H7 (cell line): Measurements from ENCODE around the gene LYPLAL1. TPM values are rescaled to one million over a fixed set of nuclear protein-coding genes. Genes with fewer than 3 reads are reported as not detected.
"Not testable (repeated sequence)": the region's sequence is repeated elsewhere in the genome, so short reads cannot be mapped to it uniquely, and the experiment has no call there.

Experiments
- DNase-seq: peaks from one replicate; pipeline ENCODE4 v3.0.0; 2012
- H3K27me3 ChIP-seq: 2 replicates; pipeline ENCODE4 v1.6.0; 2011; ENCODE audit warnings: mild to moderate bottlenecking, low read length; ENCODE audit not compliant: control insufficient read depth, insufficient read depth
- H3K36me3 ChIP-seq: replicated peaks from 2 replicates; pipeline ENCODE4 v1.5.1; 2011; ENCODE audit warnings: low read length; ENCODE audit not compliant: control insufficient read depth, insufficient read depth
- H3K4me3 ChIP-seq: 2 replicates; pipeline ENCODE4 v1.5.1; 2011; ENCODE audit warnings: low read depth, mild to moderate bottlenecking, control low read depth, low read length, moderate library complexity; ENCODE audit not compliant: insufficient read depth
- total RNA-seq: library from RNA; depleted of rRNA; stranded (reverse); fragments of >200 nt; shearing (Covaris generic); gene quantifications from 2 replicates; pipeline ENCODE4 v1.2.3, GENCODE V29; 2014

Gene LYPLAL1
- total RNA-seq, 1 experiment from 2014 or later, result 25.3 TPM

- no peak overlapping the region for H3K4me3 ChIP-seq
- DNase-seq, result no peak
- no peaks in the 10 kb centered on the region for H3K27me3 ChIP-seq
- H3K36me3 ChIP-seq, result no peaks in the 10 kb centered on the region
Observed at GRCh38 chr1:219210067-219210466, 36.4 kb downstream of the LYPLAL1 start.

DNA sequence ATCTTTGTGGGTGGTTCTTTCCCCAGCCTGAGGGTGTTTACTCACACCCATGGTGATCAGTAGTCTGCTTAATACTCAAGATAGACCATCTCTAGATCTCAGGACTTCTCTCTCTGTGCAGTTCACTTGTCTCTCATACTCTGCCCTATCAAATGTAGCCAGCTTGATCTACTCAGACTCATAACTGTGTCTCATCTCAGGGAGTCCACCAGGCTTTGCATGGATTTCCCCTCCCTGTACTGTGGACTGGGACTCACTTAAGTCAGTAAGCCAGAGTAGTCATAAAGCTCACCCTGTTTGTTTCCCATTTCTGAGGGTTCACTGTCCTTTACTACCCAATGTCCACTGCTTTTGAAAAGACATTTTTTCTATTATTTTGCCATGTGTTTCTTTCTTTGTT, 41.8 kb downstream of the LYPLAL1 start:
- no peak overlapping the region for H3K4me3 ChIP-seq
- no peak for DNase-seq
- no peaks in the 10 kb centered on the region for H3K36me3 ChIP-seq
- H3K27me3 ChIP-seq, result no peaks in the 10 kb centered on the region

DNA sequence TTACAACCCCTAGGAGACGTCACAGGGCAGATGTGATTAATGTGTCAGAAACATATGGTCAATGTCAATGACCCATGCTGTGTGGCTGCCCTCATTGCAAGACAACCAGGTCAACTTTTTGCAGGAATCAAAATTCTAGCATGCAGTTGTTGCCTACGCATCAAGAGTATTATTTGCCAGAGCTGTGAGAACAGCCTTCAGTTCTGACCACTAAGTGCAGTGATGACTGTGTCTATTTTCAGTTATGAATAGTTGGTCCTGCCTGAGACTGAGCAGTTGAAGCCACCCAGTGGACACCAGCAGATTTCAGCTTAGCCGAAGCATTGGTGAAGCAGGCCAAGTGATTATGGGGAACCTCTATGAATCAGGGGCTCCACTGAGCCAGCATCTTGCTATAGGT, 47.3 kb downstream of the LYPLAL1 start:
- DNase-seq, result no peak
- Histone ChIP-seq H3K27me3 (no peaks in the 10 kb centered on the region), H3K4me3 (no peak overlapping the region), H3K36me3 (no peaks in the 10 kb centered on the region)

DNA sequence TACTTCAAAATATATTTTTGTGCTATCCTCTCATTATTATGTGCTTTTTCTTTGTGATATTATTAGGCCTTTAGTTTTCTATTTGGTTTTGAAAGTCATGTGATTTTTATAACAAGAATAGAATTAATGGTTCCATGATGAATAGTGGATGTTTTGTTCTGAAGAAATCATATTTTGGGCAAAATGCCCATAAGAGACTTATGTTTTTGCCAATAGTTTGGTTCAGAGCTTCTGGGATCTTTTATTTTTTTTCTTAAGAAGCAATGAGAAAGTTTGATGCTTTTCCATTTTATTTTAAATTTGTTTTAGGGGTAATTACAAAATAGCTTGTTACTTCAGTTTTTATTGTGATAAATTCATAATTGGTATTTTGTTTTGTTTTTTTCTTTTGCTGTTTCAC, 49.8 kb downstream of the LYPLAL1 start:
- DNase-seq, result no peak
- Histone ChIP-seq H3K4me3 (no peak overlapping the region), H3K36me3 (no peaks in the 10 kb centered on the region), H3K27me3 (no peaks in the 10 kb centered on the region)

DNA sequence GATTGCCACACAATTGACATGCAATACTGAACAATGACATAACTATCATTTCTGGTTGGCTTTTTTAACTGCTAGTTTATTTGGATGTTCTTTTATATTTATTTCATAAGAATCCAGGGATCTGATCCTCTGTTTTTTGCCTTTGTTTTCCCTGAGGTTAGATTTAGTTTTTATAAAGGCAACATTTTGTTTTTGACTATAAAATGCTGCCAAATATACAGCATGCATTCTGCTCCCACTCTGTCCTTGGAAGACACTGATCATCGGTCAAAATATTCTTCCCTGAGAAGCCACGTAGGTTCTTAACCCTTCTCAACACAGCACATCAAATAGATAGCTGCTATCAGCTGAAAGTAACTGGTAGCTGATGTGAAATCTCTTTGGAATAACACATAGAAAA, 52.5 kb downstream of the LYPLAL1 start:
- H3K36me3 ChIP-seq, result no peaks in the 10 kb centered on the region
- H3K4me3 ChIP-seq, result no peak overlapping the region
- no peak for DNase-seq
- no peaks in the 10 kb centered on the region for H3K27me3 ChIP-seq

DNA sequence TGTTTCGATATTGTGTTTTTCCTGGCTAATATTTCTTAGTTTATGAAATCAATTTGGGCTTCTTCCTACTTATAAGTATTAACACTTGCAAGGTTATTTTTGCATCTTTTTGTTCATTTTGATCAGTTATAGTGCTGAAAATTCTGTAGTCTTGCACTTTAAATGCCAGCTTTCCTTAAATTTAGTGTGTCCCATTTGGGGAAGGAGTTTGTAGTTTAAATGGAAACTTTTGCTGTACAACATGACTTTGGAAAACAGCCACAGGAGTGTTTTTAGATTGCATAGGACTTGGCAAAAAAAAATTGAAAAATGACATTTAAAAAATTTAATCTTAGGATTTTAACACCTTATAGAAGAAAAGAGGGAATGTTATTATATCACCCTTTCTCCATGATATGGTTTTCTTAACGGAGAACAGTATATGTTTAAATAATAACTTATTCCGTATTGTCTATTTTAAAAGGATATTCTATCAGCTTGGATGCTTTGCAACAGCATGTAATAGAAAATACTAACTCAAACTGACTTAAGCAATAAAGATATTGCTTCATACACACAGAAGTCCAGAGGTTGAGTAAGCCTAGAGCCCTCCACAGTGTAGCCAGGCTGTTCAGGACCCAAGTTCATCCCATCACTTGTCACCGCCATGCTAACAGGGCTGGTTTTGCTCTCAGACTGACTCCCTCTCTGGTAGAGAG, 53.8 kb downstream of the LYPLAL1 start:
- no peaks in the 10 kb centered on the region for H3K27me3 ChIP-seq
- no peak for DNase-seq
- no peak overlapping the region for H3K4me3 ChIP-seq
- H3K36me3 ChIP-seq, result no peaks in the 10 kb centered on the region

GRCh38 chr1:219228058-219228419, 54.4 kb downstream of the LYPLAL1 start:
- Histone ChIP-seq H3K36me3 (no peaks in the 10 kb centered on the region), H3K4me3 (no peak overlapping the region), H3K27me3 (no peaks in the 10 kb centered on the region)
- no peak for DNase-seq

DNA sequence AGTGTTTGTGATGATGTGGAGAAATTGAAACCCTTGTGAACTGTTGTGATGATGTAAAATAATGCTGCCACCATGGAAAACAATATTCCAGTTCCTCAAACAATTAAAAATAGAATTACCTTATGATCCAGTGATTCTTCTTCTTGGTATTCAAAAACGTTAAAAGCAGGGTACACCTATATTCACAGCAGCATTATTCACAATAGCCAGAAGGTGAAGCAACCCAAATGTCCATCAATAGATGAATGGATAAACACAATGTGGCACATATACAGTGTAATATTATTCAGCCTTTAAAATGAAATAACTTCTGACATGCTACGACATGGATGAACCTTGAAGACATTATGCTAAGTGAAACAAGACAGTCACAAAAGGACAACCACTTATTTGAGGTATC, 59.2 kb downstream of the LYPLAL1 start:
- no peak overlapping the region for H3K4me3 ChIP-seq

GRCh38 chr1:219235903-219236481, 62.3 kb downstream of the LYPLAL1 start:
- Histone ChIP-seq H3K36me3 (no peaks in the 10 kb centered on the region), H3K27me3 (no peaks in the 10 kb centered on the region), H3K4me3 (no peak overlapping the region)
- DNase-seq, result no peak

More for the DNA sequence above, 59.2 kb downstream of the LYPLAL1 start:
- Histone ChIP-seq H3K36me3 (no peaks in the 10 kb centered on the region), H3K27me3 (no peaks in the 10 kb centered on the region)
- no peak for DNase-seq

DNA sequence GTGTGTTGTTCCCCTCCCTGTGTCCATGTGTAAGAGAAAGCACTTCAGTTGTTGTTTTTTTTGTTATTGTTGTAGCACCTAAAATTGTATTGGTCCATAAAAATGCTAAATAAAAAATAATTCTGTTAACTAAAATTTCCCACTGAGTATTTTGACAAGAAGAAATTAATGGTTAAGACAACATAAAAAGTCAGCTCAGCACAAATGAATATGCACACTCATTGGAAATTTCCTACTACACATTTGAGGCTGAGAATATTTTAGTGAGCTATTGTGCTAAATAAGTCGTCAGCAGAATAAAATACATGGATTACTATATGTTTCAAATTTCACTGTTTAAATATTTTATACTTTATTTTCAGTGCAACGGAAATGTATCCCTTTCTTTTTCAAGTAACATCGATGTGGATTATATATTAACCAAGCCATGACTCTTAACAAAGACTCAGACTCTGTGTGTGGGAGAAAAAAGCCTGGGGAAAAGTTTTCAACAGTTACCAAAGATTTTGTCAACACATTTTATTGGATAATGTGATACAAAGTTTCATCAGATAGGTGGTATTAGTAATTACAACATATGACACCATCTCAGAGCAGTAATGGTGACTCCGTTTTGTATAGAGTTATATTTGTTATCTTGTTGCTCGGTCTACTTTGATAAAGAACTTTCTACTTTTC, 63.4 kb downstream of the LYPLAL1 start:
- H3K36me3 ChIP-seq, result no peaks in the 10 kb centered on the region
- no peak for DNase-seq
- no peak overlapping the region for H3K4me3 ChIP-seq
- H3K27me3 ChIP-seq, result no peaks in the 10 kb centered on the region

- no peaks in the 10 kb centered on the region for H3K36me3 ChIP-seq
- no peak for DNase-seq
- H3K4me3 ChIP-seq, result no peak overlapping the region
- H3K27me3 ChIP-seq, result no peaks in the 10 kb centered on the region
Observed at GRCh38 chr1:219239518-219239917, 65.8 kb downstream of the LYPLAL1 start.

DNA sequence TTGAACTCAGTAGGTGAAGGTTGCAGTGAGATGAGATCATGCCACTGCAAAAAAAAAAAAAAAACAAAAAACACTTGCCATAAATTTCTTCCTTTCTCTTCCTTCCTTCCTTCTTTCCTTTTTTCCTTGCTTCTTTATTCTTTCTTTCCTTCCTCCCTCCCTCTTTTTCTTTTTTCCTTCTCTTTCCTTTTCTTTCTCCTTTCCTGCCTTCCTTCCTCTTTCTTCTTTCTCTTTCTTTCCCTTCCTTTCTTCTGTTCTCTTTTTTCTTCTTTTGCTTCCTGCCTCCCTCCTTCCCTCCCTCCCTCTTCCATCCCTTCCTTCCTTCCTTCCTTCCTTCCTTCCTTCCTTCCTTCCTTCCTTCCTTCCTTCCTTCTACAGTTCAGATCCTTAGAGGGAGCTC, 71.2 kb downstream of the LYPLAL1 start:
- Histone ChIP-seq H3K36me3 (no peaks in the 10 kb centered on the region), H3K4me3 (no peak overlapping the region), H3K27me3 (no peaks in the 10 kb centered on the region)
- DNase-seq, result no peak

- no peak overlapping the region for H3K4me3 ChIP-seq
- DNase-seq, result no peak
- H3K36me3 ChIP-seq, result no peaks in the 10 kb centered on the region
- no peaks in the 10 kb centered on the region for H3K27me3 ChIP-seq
Observed at GRCh38 chr1:219247441-219247840, 73.8 kb downstream of the LYPLAL1 start.

DNA sequence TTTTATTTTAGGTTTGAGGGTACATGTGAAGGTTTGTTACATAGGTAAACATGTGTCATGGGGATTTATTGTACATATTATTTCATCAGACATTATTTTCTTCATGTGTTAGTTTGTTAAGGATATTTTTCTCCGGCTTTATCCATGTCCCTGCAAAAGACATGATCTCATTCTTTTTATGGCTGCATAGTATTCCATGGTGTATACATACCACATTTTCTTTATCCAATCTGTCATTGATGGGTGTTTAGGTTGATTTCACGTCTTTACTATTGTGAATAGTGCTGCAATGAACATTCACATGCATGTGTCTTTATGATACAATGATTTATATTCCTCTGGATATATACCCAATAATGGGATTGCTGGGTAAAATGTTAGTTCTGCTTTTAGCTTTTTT, 76.8 kb downstream of the LYPLAL1 start:
- not testable (repeated sequence) for DNase-seq, H3K4me3 ChIP-seq, H3K27me3 ChIP-seq, H3K36me3 ChIP-seq

DNA sequence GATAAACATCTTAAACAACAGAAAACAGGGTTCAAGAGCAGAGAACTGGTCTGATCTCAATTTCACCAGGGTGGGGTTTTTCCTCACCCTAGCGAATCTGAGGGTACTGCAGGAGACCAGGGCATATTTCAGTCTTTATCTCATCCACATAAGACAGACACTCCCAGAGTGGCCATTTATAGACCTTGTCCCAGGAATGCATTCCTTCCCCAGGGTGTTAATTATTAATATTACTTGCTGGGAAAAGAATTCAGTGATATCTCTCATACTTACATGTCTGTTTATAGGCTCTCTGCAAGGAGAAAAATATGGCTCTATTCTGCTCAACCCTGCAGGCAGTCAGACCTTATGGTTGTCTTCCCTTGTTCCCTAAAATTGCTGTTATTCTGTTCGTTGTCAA, 84.1 kb downstream of the LYPLAL1 start:
- DNase-seq, result no peak
- Histone ChIP-seq H3K36me3 (no peaks in the 10 kb centered on the region), H3K4me3 (no peak overlapping the region), H3K27me3 (no peaks in the 10 kb centered on the region)
